HepG2 (cell line): ENCODE measurements around the gene POGK. TPM values are rescaled to one million over a fixed set of nuclear protein-coding genes. Genes with fewer than 3 reads are reported as not detected.

Experiments used
- ADNP ChIP-seq: sonication (generic); formaldehyde crosslinking; IDR thresholded peaks from 2 replicates; pipeline ENCODE4 v1.4.0; 2020; ENCODE audit warnings: missing genetic modification reagents
- BCLAF1 ChIP-seq: fragments of 450-650 bp; IDR thresholded peaks from 2 replicates; pipeline ENCODE4 v1.6.1; 2017; ENCODE audit warnings: mild to moderate bottlenecking
- CHD4 ChIP-seq: fragments of 200-600 bp; sonication (generic); IDR thresholded peaks from 2 replicates; pipeline ENCODE4 v1.7.0; 2017; ENCODE audit warnings: mild to moderate bottlenecking, low read length, borderline replicate concordance
- EP300 ChIP-seq, 3 experiments: sonication (generic) in 1 of 3; formaldehyde crosslinking in 1 of 3; IDR thresholded peaks; 2 replicates each; pipeline versions ENCODE4 v1.5.1 to v1.6.1; 2011 to 2020; ENCODE audit warnings: low read depth in 2 of 3, low read length in 2 of 3, borderline replicate concordance in 1 of 3, improper control_type of control experiment in 1 of 3, mild to moderate bottlenecking in 1 of 3, missing genetic modification reagents in 1 of 3, moderate library complexity in 1 of 3
- JUN ChIP-seq: sonication (generic); formaldehyde crosslinking; IDR thresholded peaks from 2 replicates; pipeline ENCODE4 v1.4.0; 2020; ENCODE audit warnings: mild to moderate bottlenecking, missing genetic modification reagents
- KAT7 ChIP-seq: IDR thresholded peaks from 2 replicates; pipeline ENCODE4 v1.6.1; 2018; ENCODE audit warnings: borderline replicate concordance, missing compliant biosample characterization
- KMT2B ChIP-seq: IDR thresholded peaks from 2 replicates; pipeline ENCODE4 v1.6.1; 2016; ENCODE audit warnings: missing genetic modification reagents, missing compliant biosample characterization
- NCOA1 ChIP-seq: sonication (generic); formaldehyde crosslinking; IDR thresholded peaks from 2 replicates; pipeline ENCODE4 v1.9.0; 2021; ENCODE audit warnings: missing genetic modification reagents
- NFKBIZ ChIP-seq: IDR thresholded peaks from 2 replicates; pipeline ENCODE4 v1.6.1; 2018; ENCODE audit warnings: missing genetic modification reagents, missing compliant biosample characterization
- NRL ChIP-seq: sonication (generic); formaldehyde crosslinking; IDR thresholded peaks from 2 replicates; pipeline ENCODE4 v1.5.0; 2020; ENCODE audit warnings: missing genetic modification reagents, mild to moderate bottlenecking, moderate library complexity, borderline replicate concordance
- SKI ChIP-seq: fragments of 450-650 bp; IDR thresholded peaks from one replicate; pipeline ENCODE4 v1.6.1; 2018; ENCODE audit warnings: mild to moderate bottlenecking; ENCODE audit not compliant: partially characterized antibody
- SRSF9 ChIP-seq: fragments of 200-400 bp; formaldehyde crosslinking; IDR thresholded peaks from 2 replicates; pipeline ENCODE4 v1.6.1; 2018; ENCODE audit warnings: borderline replicate concordance, mild to moderate bottlenecking, low read depth, low read length; ENCODE audit not compliant: insufficient read depth, poor library complexity, severe bottlenecking
- ZBTB37 ChIP-seq: sonication (generic); formaldehyde crosslinking; IDR thresholded peaks from 2 replicates; pipeline ENCODE4 v1.4.0; 2020; ENCODE audit warnings: mild to moderate bottlenecking, missing genetic modification reagents
- ZFP62 ChIP-seq: sonication (generic); formaldehyde crosslinking; IDR thresholded peaks from 2 replicates; pipeline ENCODE4 v1.4.0; 2020; ENCODE audit warnings: missing genetic modification reagents
- ZMAT3 ChIP-seq: sonication (generic); formaldehyde crosslinking; conservative IDR thresholded peaks from 2 replicates; pipeline ENCODE4 v1.7.0; 2021; ENCODE audit warnings: missing genetic modification reagents
- ZNF280B ChIP-seq: sonication (generic); formaldehyde crosslinking; IDR thresholded peaks from 2 replicates; pipeline ENCODE4 v1.5.0; 2020; ENCODE audit warnings: missing genetic modification reagents, mild to moderate bottlenecking, borderline replicate concordance
- ZNF503 ChIP-seq: sonication (generic); formaldehyde crosslinking; IDR thresholded peaks from 2 replicates; pipeline ENCODE4 v1.4.0; 2020; ENCODE audit warnings: missing genetic modification reagents
- ZNF564 ChIP-seq: sonication (generic); formaldehyde crosslinking; IDR thresholded peaks from 2 replicates; pipeline ENCODE4 v1.8.1; 2023; ENCODE audit warnings: mild to moderate bottlenecking, missing genetic modification reagents
- ZNF790 ChIP-seq: sonication (generic); formaldehyde crosslinking; IDR thresholded peaks from 2 replicates; pipeline ENCODE4 v1.8.0; 2022; ENCODE audit warnings: missing genetic modification reagents, mild to moderate bottlenecking, borderline replicate concordance
- polyA plus RNA-seq, 8 experiments: library from polyadenylated mRNA; depleted of rRNA in 3 of 8; stranded (reverse) in 7 of 8; unstranded in 1 of 8; fragments of >200 nt; fragmentation: Illumina TruSeq in 4 of 8; extraction: Trizol in 4 of 8; gene quantifications; 2 replicates each; pipeline versions ENCODE4 v1.2.1 to v1.2.3, GENCODE V29; 2011 to 2016; ENCODE audit warnings: low read depth in 4 of 8, missing spikeins in 1 of 8, mixed read lengths in 1 of 8; ENCODE audit not compliant: insufficient read depth in 1 of 8
- total RNA-seq, 5 experiments: library from RNA; depleted of rRNA; stranded (reverse); fragments of >200 nt; fragmentation: Illumina TruSeq; extraction: Trizol; gene quantifications; 2 replicates each; pipeline ENCODE4 v1.2.3, GENCODE V29; 2016; ENCODE audit warnings: low read depth in 1 of 5

Gene POGK
- total and polyA plus RNA-seq, 2 of the 13 experiments (the other 11 are each of a cell fraction or from before 2014, with no cell fraction given): 4.8 to 16.2 TPM

GRCh38 chr1:166838766-166839599, at the start of gene POGK (continued):
- 0 out of 4 replicates have a peak, but pooled peaks of 1 of the 2 experiments have one; percentile 7 for TF ChIP-seq EP300 (IDR thresholded peaks at IDR 0.05; ENCODE audit: low read depth in 2 of 2, low read length in 2 of 2)
- TF ChIP-seq EP300 (CRISPR knock-in tag; IDR thresholded peaks at IDR 0.05; ENCODE audit: borderline replicate concordance): 0 out of 2 replicates have a peak, but pooled peaks have one; percentile 35
- TF ChIP-seq NFKBIZ (CRISPR knock-in tag): 0 out of 2 replicates have a peak, but pooled peaks have one; percentile 55
- no peak for TF ChIP-seq ZBTB37
- no peak for TF ChIP-seq SRSF9
- TF ChIP-seq CHD4: no peak
- peak; percentile 66 for TF ChIP-seq SKI
- TF ChIP-seq KAT7 (CRISPR knock-in tag): 0 out of 2 replicates have a peak, but pooled peaks have one; percentile 40
- TF ChIP-seq ZFP62 (CRISPR knock-in tag): no peak
- TF ChIP-seq KMT2B: peak; percentile 78
- TF ChIP-seq BCLAF1: no peak
- TF ChIP-seq NRL (CRISPR knock-in tag): peak; percentile 81; the same call in 1 of the 2 replicates
- TF ChIP-seq JUN: no peak
- TF ChIP-seq NCOA1 (CRISPR knock-in tag): no peak
- TF ChIP-seq ZNF790: 0 out of 2 replicates have a peak, but pooled peaks have one; percentile 56
- no peak for TF ChIP-seq ZNF503 (CRISPR knock-in tag)
- peak; percentile 66 for TF ChIP-seq ZMAT3 (CRISPR knock-in tag)
- TF ChIP-seq ADNP (CRISPR knock-in tag): no peak
- TF ChIP-seq ZNF564: peak; percentile 71; the same call in 1 of the 2 replicates
- peak; percentile 72; the same call in 1 of the 2 replicates for TF ChIP-seq ZNF280B (CRISPR knock-in tag)
